Colonic mucosa (tissue), 4 donors: ENCODE results near the gene LRIF1. TPM values are rescaled to one million over a fixed set of nuclear protein-coding genes. Genes with fewer than 3 reads are reported as not detected.

Experiments
- DNase-seq: peaks from one replicate; pipeline ENCODE4 v3.0.0-alpha.2; 2020
- H3K27ac ChIP-seq: fragments of 200-600 bp; one replicate; pipeline ENCODE4 v1.8.0; 2021
- H3K27me3 ChIP-seq: fragments of 200-600 bp; one replicate; pipeline ENCODE4 v1.8.0; 2021
- H3K36me3 ChIP-seq: fragments of 200-600 bp; one replicate; pipeline ENCODE4 v1.8.0; 2021
- H3K4me1 ChIP-seq: fragments of 200-600 bp; one replicate; pipeline ENCODE4 v1.8.0; 2021; ENCODE audit warnings: mild to moderate bottlenecking
- H3K4me3 ChIP-seq: fragments of 200-600 bp; one replicate; pipeline ENCODE4 v1.8.0; 2021
- H3K9ac ChIP-seq, 2 donors: one replicate each; pipeline ENCODE4 v1.7.0; 2013; ENCODE audit warnings: control low read depth in 2 of 2, low read depth in 2 of 2, low read length in 2 of 2
- H3K9me3 ChIP-seq: fragments of 200-600 bp; one replicate; pipeline ENCODE4 v1.8.0; 2021
- CTCF ChIP-seq: fragments of 200-600 bp; IDR thresholded peaks from one replicate; pipeline ENCODE4 v1.8.0; 2022; ENCODE audit warnings: antibody characterized with exemption, mild to moderate bottlenecking
- intact Hi-C: fragments of 100-400 bp; cut with DNase I; formaldehyde crosslinking; loops from one replicate; pipeline ENCODE4 v1.14.1; 2022
- total RNA-seq, 2 donors: library from RNA; stranded (reverse); fragmentation: NEBNext Ultra II Directional in 1 of 2; extraction: Animal tissue kit (Norgen Biotek cat#: 25700) in 1 of 2; gene quantifications; one replicate each; pipeline ENCODE4 v1.2.1, GENCODE V29; 2021
- donor health status: healthy.
- donor health status: DM: no; HTN: no; CAD: no.
- donor health status: DM: no; HTN: no; CAD: no.

Gene LRIF1
- total RNA-seq, 2 donors from 2014 or later = 8.9 to 13.0 TPM

GRCh38 chr1:110928191-110928590 lies 35.5 kb downstream of the LRIF1 start:
- no peaks in the 10 kb centered on the region for H3K4me1 ChIP-seq
- intact Hi-C loops = no loop called here

GRCh38 chr1:110927484-110928075 lies 36.1 kb downstream of the LRIF1 start:
- H3K27ac ChIP-seq = no peak overlapping the region
- no peak overlapping the region for H3K9ac ChIP-seq
- no peaks in the 10 kb centered on the region for H3K27me3 ChIP-seq
- intact Hi-C loops = no loop called here
- no peak overlapping the region for H3K4me3 ChIP-seq
- no peak for DNase-seq
- TF ChIP-seq CTCF = no peak
- no peaks in the 10 kb centered on the region for H3K4me1 ChIP-seq
- H3K9me3 ChIP-seq = no peaks in the 10 kb centered on the region
- no peaks in the 10 kb centered on the region for H3K36me3 ChIP-seq

More at GRCh38 chr1:110928191-110928590, 35.5 kb downstream of the LRIF1 start:
- Histone ChIP-seq H3K36me3 (no peaks in the 10 kb centered on the region), H3K27me3 (no peaks in the 10 kb centered on the region), H3K27ac (no peak overlapping the region), H3K4me3 (no peak overlapping the region), H3K9me3 (no peaks in the 10 kb centered on the region), H3K9ac (no peak overlapping the region)
- no peak for DNase-seq
- TF ChIP-seq CTCF = no peak

GRCh38 chr1:110921953-110922352 lies 41.8 kb downstream of the LRIF1 start:
- no peak for TF ChIP-seq CTCF
- no peak overlapping the region for H3K9ac ChIP-seq

GRCh38 chr1:110918016-110918415 lies 45.7 kb downstream of the LRIF1 start:
- no peaks in the 10 kb centered on the region for H3K4me1 ChIP-seq
- H3K9ac ChIP-seq = no peak overlapping the region
- H3K27ac ChIP-seq = no peak overlapping the region
- no peaks in the 10 kb centered on the region for H3K36me3 ChIP-seq
- H3K9me3 ChIP-seq = no peaks in the 10 kb centered on the region
- intact Hi-C loops = no loop called here
- H3K4me3 ChIP-seq = no peak overlapping the region
- no peak for TF ChIP-seq CTCF
- DNase-seq = no peak
- H3K27me3 ChIP-seq = no peaks in the 10 kb centered on the region

More at GRCh38 chr1:110921953-110922352, 41.8 kb downstream of the LRIF1 start:
- DNase-seq = no peak
- Histone ChIP-seq H3K9me3 (no peaks in the 10 kb centered on the region), H3K36me3 (no peaks in the 10 kb centered on the region), H3K27ac (no peak overlapping the region), H3K4me3 (no peak overlapping the region), H3K27me3 (no peaks in the 10 kb centered on the region), H3K4me1 (no peaks in the 10 kb centered on the region)
- intact Hi-C loops = no loop called here

- no peak overlapping the region for H3K27ac ChIP-seq
- H3K36me3 ChIP-seq = no peaks in the 10 kb centered on the region
- H3K9ac ChIP-seq = no peak overlapping the region
- no peaks in the 10 kb centered on the region for H3K9me3 ChIP-seq
- intact Hi-C loops = no loop called here
- H3K4me3 ChIP-seq = no peak overlapping the region
- no peak for DNase-seq
- H3K27me3 ChIP-seq = no peaks in the 10 kb centered on the region
- TF ChIP-seq CTCF = no peak
- H3K4me1 ChIP-seq = no peaks in the 10 kb centered on the region
Measured at GRCh38 chr1:110916669-110917306, 46.9 kb downstream of the LRIF1 start.
